ENCODE measurements around the gene EMP1. TPM values are rescaled to one million over a fixed set of nuclear protein-coding genes. Genes with fewer than 3 reads are reported as not detected.

The EMP1 gene
- total and polyA plus RNA-seq, 2 donors (not counting 3 experiments of a cell fraction or from before 2014, with no cell fraction given): 265 to 528 TPM

GRCh38 chr12:13193505-13194231 lies 2.9 kb upstream of the EMP1 start:
- no peak overlapping the region for H3K9ac ChIP-seq (replicated peaks; ENCODE audit: extremely low read depth, insufficient read depth, low read length)
- no peak overlapping the region for H2AFZ ChIP-seq (ENCODE audit: low read depth, low read length)
- CTCF ChIA-PET: no interaction called here
- DNase-seq (ENCODE audit: low read depth, low spot score) (no peak), FAIRE-seq (no peak)
- TF ChIP-seq GATA2 (IDR thresholded peaks at IDR 0.05; ENCODE audit: insufficient read depth, insufficient read length, low read depth, low read length) (no peak), POLR2A (IDR thresholded peaks at IDR 0.05; ENCODE audit: low read depth, low read length) (no peak), MAX (IDR thresholded peaks at IDR 0.05; ENCODE audit: insufficient read depth, insufficient read length) (no peak), CTCF (IDR thresholded peaks at IDR 0.05; ENCODE audit: extremely low read depth in 1 of 2, insufficient read depth in 1 of 2, low read depth in 1 of 2, low read length in 2 of 2) (no peak), FOS (IDR thresholded peaks at IDR 0.05; ENCODE audit: borderline replicate concordance, insufficient read depth, low read length) (no peak), POLR2AphosphoS5 (IDR thresholded peaks at IDR 0.05; ENCODE audit: insufficient read depth, low read depth, low read length) (no peak), MYC (IDR thresholded peaks at IDR 0.05; ENCODE audit: low read depth, low read length) (no peak), JUN (IDR thresholded peaks at IDR 0.05; ENCODE audit: borderline replicate concordance, insufficient read depth, insufficient read length, low read depth) (no peak), EZH2 (IDR thresholded peaks at IDR 0.05; ENCODE audit: borderline replicate concordance, low read depth, low read length, severe bottlenecking) (no peak)
- POLR2A ChIA-PET: no interaction called here
- no peaks in the 10 kb centered on the region for H3K9me3 ChIP-seq (replicated peaks; ENCODE audit: control insufficient read depth, insufficient read depth, low read length)
- peaks cover 11% of the 10 kb centered on the region for H3K4me1 ChIP-seq (ENCODE audit: control insufficient read depth, extremely low read depth, insufficient read depth, low read length)
- dilution Hi-C loops (cut with MboI; ENCODE audit: extremely low pct_ligation_motif_present, low sequenced_read_pairs): no loop called here
- intact Hi-C loops (cut with micrococcal nuclease): no loop called here
- H3K79me2 ChIP-seq (ENCODE audit: control insufficient read depth, insufficient read depth, low read length): peaks cover 21% of the 10 kb centered on the region
- no TSS peak for BruUV-seq (replicated peaks)
- no peak overlapping the region for H3K27ac ChIP-seq (ENCODE audit: insufficient read depth, low read depth, low read length)
- H4K20me1 ChIP-seq (replicated peaks; ENCODE audit: control insufficient read depth, extremely low read depth, insufficient read depth, low read length): no peaks in the 10 kb centered on the region
- no peaks in the 10 kb centered on the region for H3K36me3 ChIP-seq (ENCODE audit: control insufficient read depth in 2 of 2, extremely low read depth in 1 of 2, insufficient read depth in 2 of 2, low read length in 2 of 2)
- no peak overlapping the region for H3K4me3 ChIP-seq (replicated peaks in 1 of 3; ENCODE audit: insufficient read depth in 1 of 3, low read depth in 1 of 3, low read length in 3 of 3)
- no peak overlapping the region for H3K4me2 ChIP-seq (ENCODE audit: insufficient read depth, low read length)
- H3K27me3 ChIP-seq (ENCODE audit: control insufficient read depth in 2 of 2, insufficient read depth in 2 of 2, low read length in 2 of 2): no peaks in the 10 kb centered on the region
- H3K9me1 ChIP-seq (replicated peaks; ENCODE audit: control insufficient read depth, extremely low read depth, insufficient read depth, low read length): no peaks in the 10 kb centered on the region

Measured in endothelial cell of umbilical vein (primary cell).